SK-N-MC (cell line): ENCODE data around the gene MX2.

Experiments used
- EZH2 ChIP-seq: fragments of 200-600 bp; sonication (generic); IDR thresholded peaks from one replicate; pipeline ENCODE4 v1.6.1; 2017; ENCODE audit warnings: antibody characterized with exemption
- POLR2AphosphoS5 ChIP-seq: IDR thresholded peaks from 2 replicates; pipeline ENCODE4 v1.6.1; 2012; ENCODE audit warnings: mild to moderate bottlenecking, low read depth, low read length, borderline replicate concordance

DNA sequence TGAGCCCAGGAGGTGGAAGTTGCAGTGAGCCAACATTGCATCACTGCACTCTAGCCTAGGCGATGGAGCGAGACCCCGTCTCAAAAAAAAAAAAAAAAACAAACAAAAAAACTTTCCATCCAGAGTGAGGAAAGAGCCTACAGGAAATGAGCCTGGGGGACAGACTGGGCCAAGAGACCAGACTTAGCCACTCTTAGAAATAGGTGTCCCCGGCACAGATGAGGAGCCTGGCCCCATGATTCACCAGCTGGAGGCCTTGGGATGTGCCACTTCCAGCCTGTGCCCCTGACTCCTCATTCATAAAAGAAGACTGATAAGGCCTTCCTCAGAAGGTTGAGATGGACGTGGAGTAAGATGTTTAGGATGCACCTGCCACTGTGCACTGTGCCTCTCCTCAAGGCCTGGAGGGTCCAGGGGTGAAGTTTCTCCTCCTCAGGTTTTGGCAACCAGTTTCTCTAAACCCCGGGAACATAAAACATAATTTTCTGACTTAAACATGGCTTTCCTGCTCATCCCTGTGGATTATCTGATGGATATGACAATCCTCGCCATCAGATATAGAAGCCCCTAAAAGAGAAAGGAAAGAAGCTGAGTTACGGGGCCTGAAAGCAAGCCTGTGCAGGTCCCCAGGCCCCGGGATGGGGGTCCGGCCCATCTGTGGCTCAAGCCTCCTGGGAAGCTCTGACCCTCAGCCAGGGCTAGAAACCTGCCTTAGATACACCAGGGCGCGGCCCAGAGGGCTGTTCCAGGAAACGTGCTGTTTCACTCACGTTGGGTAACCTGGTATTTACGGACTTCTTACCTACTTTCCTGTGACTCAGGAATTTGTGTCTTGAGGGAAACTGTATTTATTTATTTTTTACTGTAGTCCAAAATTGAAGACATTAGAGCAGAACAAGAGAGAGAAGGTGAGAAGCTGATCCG is 90.2 kb downstream of the MX2 start:
- TF ChIP-seq EZH2 = no peak
- TF ChIP-seq POLR2AphosphoS5 = no peak
